Breast epithelium (tissue), 4 donors: Measurements from ENCODE around the gene PRKN. TPM values are rescaled to one million over a fixed set of nuclear protein-coding genes. Genes with fewer than 3 reads are reported as not detected.

Source experiments
- DNase-seq, 2 donors: peaks; one replicate each; pipeline ENCODE4 v3.0.0-alpha.2; 2019; ENCODE audit warnings: low spot score in 2 of 2
- H3K27ac ChIP-seq, 2 donors: fragments of 200-600 bp; sonication (generic) in 1 of 2; one replicate each; pipeline ENCODE4 v1.5.1; 2016 to 2019; ENCODE audit warnings: mild to moderate bottlenecking in 1 of 2
- H3K27me3 ChIP-seq, 2 donors: fragments of 200-600 bp; sonication (generic) in 1 of 2; one replicate each; pipeline versions ENCODE4 v1.5.1 to v1.6.0; 2017 to 2019; ENCODE audit warnings: control low read depth in 1 of 2, mild to moderate bottlenecking in 1 of 2
- H3K36me3 ChIP-seq: fragments of 200-600 bp; one replicate; pipeline ENCODE4 v1.5.1; 2019
- H3K4me1 ChIP-seq, 2 donors: fragments of 200-600 bp; sonication (generic); one replicate each; pipeline ENCODE4 v1.5.1; 2016 to 2019; ENCODE audit warnings: control low read depth in 1 of 2
- H3K4me3 ChIP-seq, 3 donors: fragments of 200-600 bp; sonication (generic); 1 replicate in 2 of 3; 2 replicates in 1 of 3; pipeline ENCODE4 v1.5.1; 2016 to 2019; ENCODE audit warnings: mild to moderate bottlenecking in 3 of 3, moderate library complexity in 2 of 3
- H3K9me3 ChIP-seq, 2 donors: fragments of 200-600 bp; sonication (generic) in 1 of 2; one replicate each; pipeline ENCODE4 v1.5.1; 2016 to 2019; ENCODE audit warnings: control low read depth in 1 of 2
- CTCF ChIP-seq, 3 donors: fragments of 450-650 bp; IDR thresholded peaks; one replicate each; pipeline ENCODE4 v1.5.1; 2016 to 2017; ENCODE audit warnings: antibody characterized with exemption in 3 of 3, mild to moderate bottlenecking in 3 of 3, moderate library complexity in 3 of 3
- POLR2A ChIP-seq: fragments of 450-650 bp; IDR thresholded peaks from one replicate; pipeline ENCODE4 v1.6.1; 2016; ENCODE audit warnings: antibody characterized with exemption, mild to moderate bottlenecking, moderate library complexity
- POLR2AphosphoS5 ChIP-seq, 3 donors: sonication (generic); formaldehyde crosslinking; IDR thresholded peaks; one replicate each; pipeline ENCODE4 v1.6.1; 2017; ENCODE audit warnings: antibody characterized with exemption in 3 of 3
- intact Hi-C: fragments of 100-400 bp; cut with DNase I; formaldehyde crosslinking; loops from one replicate; pipeline ENCODE4 v1.15.1; 2023; ENCODE audit warnings: low total_unique reads
- total RNA-seq, 3 donors: library from RNA; depleted of rRNA; stranded (reverse); fragments of >200 nt; gene quantifications; one replicate each; pipeline ENCODE4 v1.1.0, GENCODE V29; 2016

PRKN gene
- total RNA-seq, 3 donors from 2014 or later, result 7.2 to 19.0 (median 11.2) TPM

GRCh38 chr6:161755080-161755479, 972.5 kb downstream of the PRKN start:
- no peak overlapping the region for H3K27ac ChIP-seq
- H3K4me3 ChIP-seq, result no peak overlapping the region
- no peaks in the 10 kb centered on the region for H3K9me3 ChIP-seq
- no peak for DNase-seq
- H3K27me3 ChIP-seq, result no peaks in the 10 kb centered on the region
- TF ChIP-seq CTCF (IDR thresholded peaks at IDR 0.05) (no peak), POLR2A (no peak), POLR2AphosphoS5 (IDR thresholded peaks at IDR 0.05) (no peak)
- H3K4me1 ChIP-seq, result no peaks in the 10 kb centered on the region
- H3K36me3 ChIP-seq, result no peaks in the 10 kb centered on the region
- intact Hi-C loops, result no loop called here

- TF ChIP-seq POLR2AphosphoS5 (IDR thresholded peaks at IDR 0.05) (no peak), POLR2A (no peak), CTCF (IDR thresholded peaks at IDR 0.05) (no peak)
- H3K36me3 ChIP-seq, result no peaks in the 10 kb centered on the region
- no peaks in the 10 kb centered on the region for H3K9me3 ChIP-seq
- H3K4me1 ChIP-seq, result no peaks in the 10 kb centered on the region
- no peak overlapping the region for H3K27ac ChIP-seq
- H3K27me3 ChIP-seq, result no peaks in the 10 kb centered on the region
- H3K4me3 ChIP-seq, result no peak overlapping the region
- no peak for DNase-seq
- intact Hi-C loops, result no loop called here
These were observed 976.9 kb downstream of the PRKN start for GRCh38 chr6:161750686-161751085.

GRCh38 chr6:161749576-161749975, 978.0 kb downstream of the PRKN start:
- Histone ChIP-seq H3K27me3 (no peaks in the 10 kb centered on the region), H3K4me3 (no peak overlapping the region), H3K36me3 (no peaks in the 10 kb centered on the region)

GRCh38 chr6:161748535-161749416, 978.8 kb downstream of the PRKN start:
- intact Hi-C loops, result no loop called here
- DNase-seq, result no peak
- Histone ChIP-seq H3K36me3 (no peaks in the 10 kb centered on the region), H3K27me3 (no peaks in the 10 kb centered on the region), H3K27ac (no peak overlapping the region), H3K4me3 (no peak overlapping the region), H3K4me1 (no peaks in the 10 kb centered on the region), H3K9me3 (no peaks in the 10 kb centered on the region)
- no peak for TF ChIP-seq POLR2AphosphoS5 (IDR thresholded peaks at IDR 0.05)
- peak in 1 of 3 donors; percentile 23 for TF ChIP-seq CTCF (IDR thresholded peaks at IDR 0.05)

More at GRCh38 chr6:161749576-161749975, 978.0 kb downstream of the PRKN start:
- no peaks in the 10 kb centered on the region for H3K4me1 ChIP-seq
- TF ChIP-seq POLR2AphosphoS5 (IDR thresholded peaks at IDR 0.05) (no peak), CTCF (IDR thresholded peaks at IDR 0.05) (no peak), POLR2A (no peak)
- DNase-seq, result no peak
- no peak overlapping the region for H3K27ac ChIP-seq
- intact Hi-C loops, result no loop called here
- H3K9me3 ChIP-seq, result no peaks in the 10 kb centered on the region

DNA sequence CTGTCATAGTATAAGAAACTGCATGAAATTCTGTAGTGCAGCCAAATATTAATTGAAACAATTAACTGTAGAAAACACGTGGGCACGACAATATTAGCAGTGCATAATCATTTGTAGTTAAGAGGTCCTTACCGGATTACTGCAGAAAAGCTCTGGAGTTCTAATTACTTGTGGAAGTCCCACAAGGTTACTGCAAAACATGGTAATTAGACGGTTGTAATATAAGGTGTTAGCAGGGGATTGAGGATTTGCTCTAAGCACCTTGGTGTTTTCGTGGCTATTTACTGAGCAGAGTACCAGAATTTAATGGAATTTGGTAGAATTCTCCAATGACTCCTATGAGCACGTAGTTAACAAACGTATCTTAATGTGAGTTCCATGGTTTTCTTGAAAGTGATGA, 980.1 kb downstream of the PRKN start:
- Histone ChIP-seq H3K9me3 (no peaks in the 10 kb centered on the region), H3K4me1 (no peaks in the 10 kb centered on the region), H3K27ac (no peak overlapping the region), H3K27me3 (no peaks in the 10 kb centered on the region), H3K4me3 (no peak overlapping the region), H3K36me3 (no peaks in the 10 kb centered on the region)
- intact Hi-C loops, result no loop called here
- TF ChIP-seq POLR2AphosphoS5 (IDR thresholded peaks at IDR 0.05) (no peak), CTCF (IDR thresholded peaks at IDR 0.05) (no peak), POLR2A (no peak)
- DNase-seq, result no peak
